B cell (primary cell): ENCODE results near the gene DAPP1.

Experiments
- EZH2 ChIP-seq: IDR thresholded peaks from 2 replicates; pipeline ENCODE4 v1.6.1; 2012; ENCODE audit warnings: borderline replicate concordance, low read depth, mild to moderate bottlenecking, moderate library complexity, low read length; ENCODE audit not compliant: insufficient read depth, poor library complexity, severe bottlenecking
- TF ChIP-seq, protein P1 (sequence below): fragments of 200-600 bp; IDR thresholded peaks from one replicate; pipeline ENCODE4 v1.8.0; 2022; ENCODE audit warnings: antibody characterized with exemption, mild to moderate bottlenecking

- TF ChIP-seq, protein P1, sequence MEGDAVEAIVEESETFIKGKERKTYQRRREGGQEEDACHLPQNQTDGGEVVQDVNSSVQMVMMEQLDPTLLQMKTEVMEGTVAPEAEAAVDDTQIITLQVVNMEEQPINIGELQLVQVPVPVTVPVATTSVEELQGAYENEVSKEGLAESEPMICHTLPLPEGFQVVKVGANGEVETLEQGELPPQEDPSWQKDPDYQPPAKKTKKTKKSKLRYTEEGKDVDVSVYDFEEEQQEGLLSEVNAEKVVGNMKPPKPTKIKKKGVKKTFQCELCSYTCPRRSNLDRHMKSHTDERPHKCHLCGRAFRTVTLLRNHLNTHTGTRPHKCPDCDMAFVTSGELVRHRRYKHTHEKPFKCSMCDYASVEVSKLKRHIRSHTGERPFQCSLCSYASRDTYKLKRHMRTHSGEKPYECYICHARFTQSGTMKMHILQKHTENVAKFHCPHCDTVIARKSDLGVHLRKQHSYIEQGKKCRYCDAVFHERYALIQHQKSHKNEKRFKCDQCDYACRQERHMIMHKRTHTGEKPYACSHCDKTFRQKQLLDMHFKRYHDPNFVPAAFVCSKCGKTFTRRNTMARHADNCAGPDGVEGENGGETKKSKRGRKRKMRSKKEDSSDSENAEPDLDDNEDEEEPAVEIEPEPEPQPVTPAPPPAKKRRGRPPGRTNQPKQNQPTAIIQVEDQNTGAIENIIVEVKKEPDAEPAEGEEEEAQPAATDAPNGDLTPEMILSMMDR: no peak
- no peak for TF ChIP-seq EZH2
Measured at GRCh38 chr4:99815597-99816011, 1.0 kb upstream of the DAPP1 start.
